HepG2 (cell line): ENCODE results near the gene DGUOK. TPM values are rescaled to one million over a fixed set of nuclear protein-coding genes. Genes with fewer than 3 reads are reported as not detected.

Source experiments
- BCL6 ChIP-seq: IDR thresholded peaks from 2 replicates; pipeline ENCODE4 v1.6.1; 2016; ENCODE audit warnings: missing genetic modification reagents, missing compliant biosample characterization
- CHD2 ChIP-seq: IDR thresholded peaks from 2 replicates; pipeline ENCODE4 v1.6.1; 2011; ENCODE audit warnings: low read depth, low read length, improper control_type of control experiment
- ELK4 ChIP-seq: sonication (generic); formaldehyde crosslinking; IDR thresholded peaks from 2 replicates; pipeline ENCODE4 v1.9.0; 2021; ENCODE audit warnings: missing genetic modification reagents, borderline replicate concordance
- ETV5 ChIP-seq: IDR thresholded peaks from 2 replicates; pipeline ENCODE4 v1.6.1; 2018; ENCODE audit warnings: missing biosample characterization, missing genetic modification reagents, inconsistent platforms, borderline replicate concordance
- GABPA ChIP-seq, 2 experiments: IDR thresholded peaks; 2 replicates each; pipeline ENCODE4 v1.6.1; 2011 to 2016; ENCODE audit warnings: low read depth in 2 of 2, low read length in 1 of 2, missing biosample characterization in 1 of 2, missing genetic modification characterization in 1 of 2
- GZF1 ChIP-seq: sonication (generic); formaldehyde crosslinking; IDR thresholded peaks from 2 replicates; pipeline ENCODE4 v1.5.1; 2020; ENCODE audit warnings: mild to moderate bottlenecking, missing genetic modification reagents
- HIVEP1 ChIP-seq: sonication (generic); formaldehyde crosslinking; IDR thresholded peaks from 2 replicates; pipeline ENCODE4 v1.4.0; 2020; ENCODE audit warnings: mild to moderate bottlenecking, missing genetic modification reagents
- KAT7 ChIP-seq: IDR thresholded peaks from 2 replicates; pipeline ENCODE4 v1.6.1; 2018; ENCODE audit warnings: borderline replicate concordance, missing compliant biosample characterization
- NFYB ChIP-seq: sonication (generic); formaldehyde crosslinking; IDR thresholded peaks from 2 replicates; pipeline ENCODE4 v1.4.0; 2020; ENCODE audit warnings: missing genetic modification reagents
- ONECUT2 ChIP-seq: sonication (generic); formaldehyde crosslinking; IDR thresholded peaks from 2 replicates; pipeline ENCODE4 v1.4.0; 2020; ENCODE audit warnings: missing genetic modification reagents
- PHF20 ChIP-seq: sonication (generic); formaldehyde crosslinking; IDR thresholded peaks from 2 replicates; pipeline ENCODE4 v1.5.0; 2020; ENCODE audit warnings: mild to moderate bottlenecking, missing genetic modification reagents
- RAD21 ChIP-seq: fragments of 450-650 bp; formaldehyde crosslinking; IDR thresholded peaks from 2 replicates; pipeline ENCODE4 v1.5.0; 2020; ENCODE audit warnings: mild to moderate bottlenecking
- RARA ChIP-seq: IDR thresholded peaks from 2 replicates; pipeline ENCODE4 v1.6.1; 2016; ENCODE audit warnings: missing genetic modification reagents, missing compliant biosample characterization
- REL ChIP-seq: sonication (generic); formaldehyde crosslinking; conservative IDR thresholded peaks from 2 replicates; pipeline ENCODE4 v1.8.0; 2022; ENCODE audit warnings: mild to moderate bottlenecking, missing genetic modification reagents, moderate library complexity
- SRF ChIP-seq: IDR thresholded peaks from 2 replicates; pipeline ENCODE4 v1.6.1; 2011; ENCODE audit warnings: mild to moderate bottlenecking, low read depth, low read length, moderate library complexity
- SSRP1 ChIP-seq: IDR thresholded peaks from 2 replicates; pipeline ENCODE4 v1.6.1; 2016; ENCODE audit warnings: control low read depth
- STAG1 ChIP-seq: sonication (generic); formaldehyde crosslinking; IDR thresholded peaks from 2 replicates; pipeline ENCODE4 v1.4.0; 2020; ENCODE audit warnings: missing genetic modification reagents
- TBL1XR1 ChIP-seq: fragments of 150-350 bp; IDR thresholded peaks from 2 replicates; pipeline ENCODE4 v1.6.1; 2014; ENCODE audit warnings: borderline replicate concordance, low read length; ENCODE audit not compliant: partially characterized antibody
- TEAD3 ChIP-seq: optimal IDR thresholded peaks from 2 replicates; pipeline ENCODE3; 2016; ENCODE audit warnings: borderline replicate concordance
- THAP9 ChIP-seq: sonication (generic); formaldehyde crosslinking; IDR thresholded peaks from 2 replicates; pipeline ENCODE4; 2020; ENCODE audit warnings: missing genetic modification reagents, mild to moderate bottlenecking, borderline replicate concordance
- ZBTB7A ChIP-seq: sonication (generic); formaldehyde crosslinking; IDR thresholded peaks from 2 replicates; pipeline ENCODE4 v1.8.0; 2022; ENCODE audit warnings: mild to moderate bottlenecking, missing genetic modification reagents
- ZFP1 ChIP-seq: IDR thresholded peaks from 2 replicates; pipeline ENCODE4 v1.6.1; 2016
- ZNF124 ChIP-seq: sonication (generic); formaldehyde crosslinking; IDR thresholded peaks from 2 replicates; pipeline ENCODE4 v1.4.0; 2020; ENCODE audit warnings: missing genetic modification reagents
- ZNF44 ChIP-seq: sonication (generic); formaldehyde crosslinking; IDR thresholded peaks from 2 replicates; pipeline ENCODE4 v1.5.1; 2020; ENCODE audit warnings: mild to moderate bottlenecking, missing genetic modification reagents
- ZNF552 ChIP-seq: sonication (generic); formaldehyde crosslinking; IDR thresholded peaks from 2 replicates; pipeline ENCODE4 v1.9.0; 2022; ENCODE audit warnings: missing genetic modification reagents, mild to moderate bottlenecking, borderline replicate concordance
- ZNF629 ChIP-seq: sonication (generic); formaldehyde crosslinking; conservative IDR thresholded peaks from 2 replicates; pipeline ENCODE4 v1.5.0; 2020; ENCODE audit warnings: missing genetic modification reagents
- ZNF790 ChIP-seq: sonication (generic); formaldehyde crosslinking; IDR thresholded peaks from 2 replicates; pipeline ENCODE4 v1.8.0; 2022; ENCODE audit warnings: missing genetic modification reagents, mild to moderate bottlenecking, borderline replicate concordance
- ZSCAN25 ChIP-seq: sonication (generic); formaldehyde crosslinking; IDR thresholded peaks from 2 replicates; pipeline ENCODE4 v1.8.0; 2022; ENCODE audit warnings: mild to moderate bottlenecking, missing genetic modification reagents
- ZSCAN9 ChIP-seq: IDR thresholded peaks from 2 replicates; pipeline ENCODE4 v1.6.1; 2016; ENCODE audit warnings: borderline replicate concordance
- polyA plus RNA-seq, 8 experiments: library from polyadenylated mRNA; depleted of rRNA in 3 of 8; stranded (reverse) in 7 of 8; unstranded in 1 of 8; fragments of >200 nt; fragmentation: Illumina TruSeq in 4 of 8; extraction: Trizol in 4 of 8; gene quantifications; 2 replicates each; pipeline versions ENCODE4 v1.2.1 to v1.2.3, GENCODE V29; 2011 to 2016; ENCODE audit warnings: low read depth in 4 of 8, missing spikeins in 1 of 8, mixed read lengths in 1 of 8; ENCODE audit not compliant: insufficient read depth in 1 of 8
- total RNA-seq, 5 experiments: library from RNA; depleted of rRNA; stranded (reverse); fragments of >200 nt; fragmentation: Illumina TruSeq; extraction: Trizol; gene quantifications; 2 replicates each; pipeline ENCODE4 v1.2.3, GENCODE V29; 2016; ENCODE audit warnings: low read depth in 1 of 5

Gene DGUOK
- total and polyA plus RNA-seq, 2 of the 13 experiments (the other 11 are each of a cell fraction or from before 2014, with no cell fraction given) = 105 to 137 TPM

- TF ChIP-seq GABPA (IDR thresholded peaks at IDR 0.05; ENCODE audit: low read depth, low read length) (no peak), GABPA (CRISPR knock-in tag; IDR thresholded peaks at IDR 0.05; ENCODE audit: low read depth) (no peak), PHF20 (CRISPR knock-in tag) (no peak), SRF (no peak), CHD2 (no peak), ZSCAN9 (no peak), ELK4 (CRISPR knock-in tag) (no peak), ONECUT2 (CRISPR knock-in tag) (no peak), ZNF124 (CRISPR knock-in tag) (no peak), GZF1 (CRISPR knock-in tag) (no peak), ZBTB7A (CRISPR knock-in tag) (no peak), RAD21 (peak; percentile 81), BCL6 (CRISPR knock-in tag) (no peak), NFYB (CRISPR knock-in tag) (no peak), RARA (CRISPR knock-in tag) (no peak), ZNF790 (CRISPR knock-in tag) (no peak), SSRP1 (CRISPR knock-in tag) (no peak), ETV5 (CRISPR knock-in tag) (no peak), ZNF44 (CRISPR knock-in tag) (no peak), TEAD3 (peak; percentile 44), ZNF552 (CRISPR knock-in tag) (no peak), REL (CRISPR knock-in tag) (no peak), ZSCAN25 (CRISPR knock-in tag) (0 out of 2 replicates have a peak, but pooled peaks have one; percentile 51), KAT7 (CRISPR knock-in tag) (no peak), THAP9 (CRISPR knock-in tag) (no peak), STAG1 (CRISPR knock-in tag) (0 out of 2 replicates have a peak, but pooled peaks have one; percentile 11), ZNF629 (CRISPR knock-in tag) (no peak), TBL1XR1 (no peak), HIVEP1 (CRISPR knock-in tag) (no peak), ZFP1 (CRISPR knock-in tag) (no peak)
These were observed 76.1 kb downstream of the DGUOK start (continued) for GRCh38 chr2:74002505-74003421.
